NCI-H128 (cell line): ENCODE measurements around the gene CDKN1C.

Source experiments
- DNase-seq: peaks from one replicate; lab custom pipeline; 2025; ENCODE audit not compliant: unreplicated experiment; lab: John Stamatoyannopoulos, UW

CDKN1C gene

DNA sequence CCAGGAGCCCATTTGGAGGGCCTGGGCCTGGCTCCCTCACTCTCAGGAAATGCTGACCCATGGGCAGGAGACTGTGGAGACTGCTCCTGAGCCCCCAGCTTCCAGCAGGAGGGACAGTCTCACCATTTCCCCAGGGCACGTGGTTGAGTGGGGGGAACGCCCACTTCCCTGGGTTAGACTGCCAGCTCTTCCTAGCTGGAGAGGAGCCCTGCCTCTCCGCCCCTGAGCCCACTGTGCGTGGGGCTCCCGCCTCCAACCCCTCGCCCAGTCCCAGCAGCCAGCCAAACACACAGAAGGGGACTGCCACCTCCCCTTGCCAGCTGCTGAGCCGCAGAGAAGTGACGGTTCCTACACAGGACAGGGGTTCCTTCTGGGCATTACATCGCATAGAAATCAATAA is 37.1 kb downstream of the CDKN1C start:
- no peak for DNase-seq

DNA sequence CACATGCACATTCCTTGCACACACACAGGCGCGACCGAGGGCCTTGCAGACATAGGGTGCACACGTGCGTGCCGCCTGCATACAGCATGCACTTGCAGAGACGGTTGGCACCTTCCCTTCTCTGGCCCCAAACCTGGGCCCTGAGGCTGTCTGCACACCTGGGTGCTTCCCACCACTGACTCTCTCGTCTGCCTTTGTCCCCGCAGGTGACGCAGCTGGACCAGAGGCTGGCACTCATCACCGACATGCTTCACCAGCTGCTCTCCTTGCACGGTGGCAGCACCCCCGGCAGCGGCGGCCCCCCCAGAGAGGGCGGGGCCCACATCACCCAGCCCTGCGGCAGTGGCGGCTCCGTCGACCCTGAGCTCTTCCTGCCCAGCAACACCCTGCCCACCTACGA is 38.0 kb downstream of the CDKN1C start:
- no peak for DNase-seq

DNA sequence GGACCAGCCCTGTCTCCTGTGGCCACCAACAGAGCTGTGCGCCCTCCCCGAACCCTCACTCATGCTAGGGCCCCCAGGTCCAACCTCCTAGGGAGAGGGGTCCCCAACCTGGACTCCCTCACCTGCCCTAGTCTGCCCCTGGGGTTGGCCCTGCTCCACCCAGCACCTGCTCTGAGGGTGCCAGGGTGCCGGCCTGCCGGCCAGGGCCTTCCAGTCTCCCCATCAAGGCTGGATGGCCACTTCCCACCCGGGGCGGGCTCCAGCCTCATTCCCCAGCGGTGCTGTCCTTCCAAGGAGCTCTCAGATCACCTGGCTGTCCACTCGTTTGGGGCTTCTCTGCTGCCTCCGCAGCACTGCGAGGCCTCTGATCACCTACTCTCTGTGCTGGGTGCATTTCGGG is 39.1 kb downstream of the CDKN1C start:
- DNase-seq = no peak

DNA sequence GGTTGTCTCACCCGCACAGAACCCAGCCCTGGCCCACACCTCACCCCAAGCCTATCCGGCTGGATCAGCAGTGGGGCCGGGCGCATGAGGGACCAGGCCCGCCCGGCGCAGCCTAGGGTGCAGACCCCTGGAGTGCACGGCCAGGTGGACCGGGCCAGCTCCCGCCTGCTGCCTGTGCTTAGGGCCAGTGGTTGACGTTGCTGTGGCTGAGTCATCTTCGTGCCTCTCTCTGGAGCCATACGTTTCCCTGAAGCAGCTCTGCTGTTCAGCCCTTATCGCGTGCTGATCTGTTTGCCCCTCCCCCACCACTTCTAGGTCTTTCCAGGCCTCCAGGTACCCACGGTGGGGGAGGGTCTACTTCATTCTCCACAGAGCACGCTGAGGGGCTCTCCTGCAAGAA is 39.5 kb downstream of the CDKN1C start:
- DNase-seq = no peak

DNA sequence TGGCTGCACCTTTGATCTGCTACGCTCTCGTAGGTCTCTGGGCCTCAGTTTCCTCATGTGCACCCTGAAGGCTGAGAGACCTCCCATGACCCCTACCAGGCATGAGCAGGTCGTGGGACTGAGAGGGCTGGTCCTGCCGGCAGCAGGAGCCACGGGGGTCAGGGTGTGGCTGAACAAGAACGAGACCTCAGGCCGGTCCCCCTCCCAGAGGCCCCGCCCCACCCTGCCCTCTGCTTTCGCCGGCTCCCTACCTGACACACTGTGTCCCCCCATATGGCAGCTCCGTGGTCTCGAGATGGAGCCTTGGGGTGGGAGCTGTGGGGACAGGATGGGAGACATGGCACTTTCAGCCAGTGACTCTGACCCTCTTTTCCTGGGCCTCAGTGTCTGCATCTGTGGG is 40.6 kb downstream of the CDKN1C start:
- no peak for DNase-seq

DNA sequence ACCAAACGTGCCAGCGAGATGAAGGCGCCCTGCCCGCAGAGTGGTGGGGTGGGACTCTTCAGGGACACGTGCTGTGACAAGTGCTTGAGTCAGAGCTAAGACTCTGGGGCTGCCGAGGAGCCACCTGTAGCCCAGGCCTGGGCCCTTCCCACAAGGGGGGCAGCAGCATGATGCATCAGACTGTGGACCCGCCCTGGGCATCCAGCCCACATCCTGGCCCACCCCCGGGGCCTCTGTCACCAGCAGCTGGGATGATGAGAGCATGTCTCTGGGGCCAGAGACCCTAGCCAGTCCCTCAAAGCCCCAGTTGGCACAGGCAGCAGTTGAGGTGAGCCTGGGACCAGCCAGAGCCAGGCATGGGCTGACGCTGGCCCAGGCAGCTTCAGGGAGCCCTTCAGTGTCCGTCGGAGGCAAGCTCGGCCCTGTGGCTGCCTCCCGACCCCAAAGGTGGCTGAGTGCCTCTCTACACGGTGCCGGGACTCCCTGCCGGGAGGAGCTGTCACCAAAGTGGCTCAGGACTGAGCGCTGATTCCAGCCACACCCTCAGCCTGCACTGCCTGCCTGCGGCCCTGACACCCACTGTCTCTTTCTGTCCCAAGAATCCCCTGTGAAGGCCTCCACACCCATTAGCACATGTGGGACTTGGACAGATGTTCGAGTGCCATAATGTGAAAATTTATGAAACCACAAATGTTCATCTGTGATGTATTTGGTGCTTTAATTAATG is 41.3 kb downstream of the CDKN1C start:
- no peak for DNase-seq

DNA sequence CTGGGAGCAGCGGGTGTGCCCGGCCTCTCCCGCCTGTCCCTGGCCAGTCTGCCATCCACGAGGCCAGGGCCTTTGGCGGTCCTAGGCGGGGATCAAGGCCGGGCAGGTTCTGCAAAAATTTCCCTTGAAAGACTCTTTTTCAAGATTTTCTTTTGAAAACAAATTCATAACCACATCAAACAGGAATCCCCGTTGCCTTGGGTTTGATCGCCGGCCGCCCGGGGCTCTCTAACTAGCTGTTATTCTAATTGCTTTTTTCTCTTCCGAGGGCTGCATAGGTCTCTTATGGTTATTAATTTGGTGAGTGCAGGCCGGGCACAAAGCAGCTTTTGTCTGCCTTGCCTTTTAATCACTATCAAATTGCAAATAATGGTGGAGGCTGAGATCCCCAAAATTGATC is 42.0 kb downstream of the CDKN1C start:
- DNase-seq = no peak

DNA sequence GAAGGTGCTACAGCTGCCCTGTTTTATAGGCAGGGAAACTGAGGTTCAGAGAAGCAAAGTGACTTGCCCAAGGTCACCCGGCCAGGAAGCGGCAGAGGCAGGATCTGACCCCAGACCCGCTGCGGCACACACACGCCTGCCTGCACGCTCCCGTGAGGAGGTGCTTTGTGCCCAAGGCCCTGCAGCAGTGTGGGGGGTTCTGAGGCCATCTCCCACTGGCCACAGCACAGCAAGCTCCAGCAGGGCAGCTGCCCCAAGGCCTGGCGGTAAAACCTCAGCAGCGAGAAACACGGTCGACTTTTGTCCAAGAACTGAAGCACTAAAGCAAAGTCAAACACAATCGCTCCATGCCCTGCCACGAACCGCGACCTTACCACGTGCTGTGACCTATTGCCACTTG is 42.7 kb downstream of the CDKN1C start:
- no peak for DNase-seq

DNA sequence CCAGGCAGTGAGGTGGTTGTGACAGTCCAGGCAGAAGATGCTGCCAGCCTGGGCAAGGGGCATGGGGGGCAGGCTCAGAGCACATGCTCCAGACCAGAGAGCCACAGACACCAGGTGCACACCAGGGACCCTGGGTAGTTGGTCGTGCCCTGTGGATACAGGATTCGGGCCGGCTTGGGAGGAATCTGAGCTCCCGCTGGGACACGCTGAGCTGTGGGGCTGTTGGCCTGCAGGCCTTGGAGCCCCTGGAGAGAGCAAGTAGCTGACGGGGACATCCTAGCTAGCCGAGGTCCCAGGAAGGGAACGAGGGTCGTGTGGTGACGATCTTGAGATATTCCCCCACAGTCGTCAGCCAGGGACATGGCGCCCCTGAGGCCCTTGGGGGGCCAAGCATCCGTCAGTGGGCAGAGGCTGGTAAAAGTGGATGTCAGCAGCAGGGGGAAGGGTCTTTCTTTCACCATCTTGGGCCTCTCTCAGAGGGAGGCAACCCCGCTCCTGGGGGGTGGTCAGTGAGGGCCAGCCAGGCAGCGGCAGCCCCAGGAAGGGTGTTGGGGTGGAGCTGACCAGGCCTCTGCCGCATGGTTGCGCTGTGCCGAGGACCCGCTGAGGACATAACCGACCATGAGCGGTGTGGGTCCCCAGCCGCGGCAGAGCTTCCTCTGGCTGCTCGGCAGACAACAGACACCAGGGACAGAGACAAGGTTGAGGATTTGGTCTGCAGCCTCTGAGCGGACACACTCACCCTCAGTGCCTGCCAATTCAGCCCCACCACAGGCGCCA is 44.0 kb downstream of the CDKN1C start:
- no peak for DNase-seq

DNA sequence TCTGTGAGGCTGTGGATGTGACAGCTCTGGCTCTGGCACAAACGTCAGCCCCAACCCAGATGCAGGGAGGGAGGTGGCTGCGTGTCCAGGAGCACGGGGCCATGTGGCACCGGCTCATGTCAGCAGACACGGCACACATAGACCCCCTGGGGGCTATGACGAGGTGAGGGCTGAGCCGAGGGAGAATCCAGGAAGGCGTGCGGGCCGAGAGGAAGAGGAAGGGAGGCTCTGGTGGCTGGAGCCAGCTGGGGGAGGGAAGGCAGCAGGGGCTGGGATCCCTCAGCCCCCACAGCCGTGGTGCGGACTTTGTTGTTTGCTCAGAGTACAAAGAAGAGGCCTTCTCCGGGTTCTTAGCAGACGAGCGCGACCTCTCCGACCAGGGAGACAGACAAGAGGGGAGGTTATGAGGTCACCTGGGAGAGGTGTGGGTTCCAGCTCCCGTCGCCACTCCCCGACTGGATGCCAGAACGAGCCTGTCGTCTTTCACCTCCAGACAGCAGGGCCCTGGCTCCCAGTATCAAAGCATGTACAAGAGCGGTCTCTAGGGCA is 46.1 kb downstream of the CDKN1C start:
- no peak for DNase-seq

DNA sequence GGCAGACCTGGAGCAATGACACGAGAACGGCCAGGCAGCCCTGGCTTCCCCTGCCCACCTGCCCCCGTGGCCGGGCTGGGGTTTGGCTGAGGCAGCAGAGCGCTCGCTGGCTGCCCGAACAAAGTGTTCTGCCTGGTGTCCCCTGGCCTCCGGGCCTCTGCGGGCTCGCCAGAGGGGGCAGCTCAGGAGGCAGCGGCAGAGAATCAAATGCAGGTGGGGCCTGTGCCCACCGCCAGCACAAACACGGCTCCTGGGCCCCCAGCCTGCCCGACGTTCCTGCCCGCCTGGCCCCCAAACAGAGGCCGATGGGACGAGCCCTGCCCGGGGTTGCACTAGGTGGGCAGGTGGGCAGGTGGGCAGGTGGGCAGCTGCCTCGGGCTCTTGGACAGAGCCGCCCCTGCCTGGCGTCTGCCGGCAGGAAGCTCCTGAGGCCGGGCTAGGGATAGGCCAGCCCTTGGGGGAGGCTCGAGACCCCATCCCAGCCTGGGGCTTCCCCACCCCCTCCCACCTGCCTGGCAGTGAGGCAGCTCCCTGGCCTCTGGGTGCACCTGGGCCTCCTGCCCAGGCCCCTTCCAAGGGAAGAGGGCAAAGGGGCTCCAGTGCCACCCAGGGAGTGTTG is 46.8 kb downstream of the CDKN1C start:
- DNase-seq = no peak

DNA sequence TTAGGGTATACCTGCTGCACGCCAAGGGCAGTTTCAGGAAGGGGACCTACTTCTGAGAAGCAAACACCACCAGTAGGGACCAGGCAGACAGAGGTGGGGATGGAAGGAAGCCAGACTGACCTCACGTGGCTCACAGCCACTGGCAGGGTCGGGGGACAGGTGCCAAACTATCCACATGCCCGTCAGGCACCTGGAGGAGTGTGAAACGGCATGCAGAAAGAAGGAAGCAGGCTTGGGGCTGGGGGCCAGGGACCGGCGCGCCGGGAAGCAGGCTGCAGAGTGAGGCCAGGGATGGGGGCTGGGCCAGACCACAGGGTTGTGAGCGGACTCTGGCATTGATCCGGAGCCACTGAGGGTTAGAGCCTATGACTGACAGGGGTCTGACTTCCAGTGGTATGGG is 47.5 kb downstream of the CDKN1C start:
- DNase-seq = no peak

DNA sequence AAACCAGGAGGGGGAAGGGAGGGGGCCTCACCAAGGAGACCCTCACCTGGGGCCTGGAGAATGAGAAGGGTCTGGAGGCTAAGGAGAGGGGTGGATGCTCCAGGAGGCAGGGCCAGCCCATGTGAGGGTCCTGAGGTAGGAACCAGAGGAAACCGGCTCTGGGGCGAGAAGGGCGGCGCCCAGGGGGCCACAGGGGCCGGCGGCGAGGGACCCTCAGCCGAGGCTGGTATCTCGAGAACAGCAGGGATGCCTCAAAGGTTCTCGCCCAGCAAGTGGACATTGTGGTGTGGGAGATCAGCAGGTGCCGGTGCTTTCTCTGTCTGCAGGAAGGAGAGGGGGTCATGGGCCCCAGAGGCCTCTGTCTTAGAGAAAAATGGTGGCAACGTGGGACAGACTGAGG is 47.9 kb downstream of the CDKN1C start:
- DNase-seq = no peak

DNA sequence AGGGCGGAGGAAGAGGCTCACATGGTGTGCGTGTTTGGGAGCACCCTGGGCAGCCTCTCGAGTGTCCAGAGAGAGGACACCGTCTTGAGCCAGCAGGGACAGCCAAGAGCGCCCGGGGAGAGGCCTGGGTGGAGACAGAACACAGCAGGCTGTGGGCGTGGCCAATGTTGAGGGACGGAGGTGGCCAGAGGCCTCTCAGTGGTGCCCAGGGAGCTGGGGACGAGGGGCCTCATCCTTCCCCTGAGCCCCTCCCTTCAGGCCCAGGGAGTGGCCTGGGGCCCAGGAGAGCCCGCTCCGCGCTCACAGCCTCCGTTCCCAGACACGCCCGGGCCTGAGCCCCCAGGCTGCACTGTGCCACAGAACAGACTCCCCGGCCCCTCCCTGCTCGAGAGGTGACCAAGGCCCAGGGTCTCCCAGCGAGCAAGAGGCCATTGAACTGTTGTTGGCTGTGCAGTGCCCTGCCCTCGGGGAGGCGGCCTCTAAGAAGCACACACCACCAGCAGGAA is 48.4 kb downstream of the CDKN1C start:
- no peak for DNase-seq

DNA sequence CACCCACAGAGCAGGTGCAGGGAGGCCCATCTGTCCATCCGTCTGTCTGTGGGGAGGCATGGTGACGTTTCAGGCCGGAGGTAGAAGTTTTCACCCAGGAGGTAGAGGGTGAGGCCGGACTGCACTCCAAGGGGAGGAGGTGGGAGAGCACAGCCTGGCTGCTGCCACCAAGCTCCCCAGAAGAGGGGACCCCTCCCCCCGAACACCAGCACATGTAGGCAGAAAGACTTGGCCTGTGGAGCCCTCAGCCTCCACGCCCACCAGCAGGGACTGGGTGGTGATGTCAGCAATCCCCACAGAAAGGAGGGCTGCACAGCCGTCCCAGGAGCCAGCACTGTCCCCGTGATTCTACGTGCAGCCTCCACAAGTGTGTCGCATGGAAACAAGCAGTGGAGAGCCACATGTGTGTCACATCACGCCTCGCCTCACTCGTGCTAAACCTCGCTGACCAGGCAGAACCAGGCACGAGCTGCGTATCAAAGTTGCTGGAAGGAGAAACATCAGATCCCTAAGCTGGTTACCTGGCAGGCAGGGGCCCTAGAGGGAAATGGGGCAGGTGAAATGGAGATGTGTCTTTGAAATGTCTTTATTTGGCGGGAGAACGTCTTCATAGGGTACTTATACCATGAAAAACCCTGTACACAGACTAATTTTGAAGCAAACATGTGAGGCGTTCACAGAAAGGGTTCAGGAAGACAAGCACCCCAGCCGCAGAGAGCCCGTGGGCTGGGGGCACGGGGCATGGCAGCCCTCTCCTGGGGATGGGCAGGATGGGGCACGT is 49.1 kb downstream of the CDKN1C start:
- no peak for DNase-seq

DNA sequence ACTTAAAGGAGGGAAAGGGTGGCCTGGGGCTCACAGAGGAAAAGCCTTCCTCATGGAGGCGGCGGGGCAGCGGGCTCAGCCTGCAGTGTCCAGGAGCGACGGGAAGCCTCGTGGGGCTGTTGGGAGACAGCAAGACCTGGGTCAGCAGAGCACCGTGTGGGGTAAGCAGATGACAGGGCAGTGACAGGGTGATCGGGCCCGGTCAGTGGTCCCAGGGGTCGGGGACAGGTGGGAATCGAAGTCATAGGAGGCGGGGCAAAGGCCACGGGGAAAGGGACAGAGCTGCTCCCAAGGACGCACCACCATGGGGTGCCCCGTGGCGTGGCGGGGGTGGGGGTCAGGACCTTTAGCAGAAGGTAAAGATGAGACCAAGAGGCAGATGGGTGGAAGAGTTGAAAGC is 49.8 kb downstream of the CDKN1C start:
- DNase-seq = no peak

DNA sequence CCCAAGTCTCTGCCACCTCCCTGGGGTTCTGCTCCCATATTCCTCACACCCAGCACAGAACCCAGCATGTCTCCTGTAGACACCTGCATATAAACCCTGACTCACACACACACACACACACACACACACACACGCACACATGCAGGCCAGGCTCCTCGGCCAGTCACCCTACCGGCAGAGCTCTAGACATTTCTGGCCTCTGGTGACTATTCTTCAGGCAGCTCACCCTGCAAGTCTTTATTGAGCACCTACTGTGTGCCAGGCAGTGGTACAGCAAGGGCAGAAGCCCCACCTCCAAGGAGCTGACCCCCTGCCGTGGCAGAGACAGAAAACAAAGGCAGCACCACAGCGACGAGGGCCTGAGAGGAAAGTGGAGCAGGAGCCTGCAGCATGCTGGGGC is 50.3 kb downstream of the CDKN1C start:
- DNase-seq = no peak

DNA sequence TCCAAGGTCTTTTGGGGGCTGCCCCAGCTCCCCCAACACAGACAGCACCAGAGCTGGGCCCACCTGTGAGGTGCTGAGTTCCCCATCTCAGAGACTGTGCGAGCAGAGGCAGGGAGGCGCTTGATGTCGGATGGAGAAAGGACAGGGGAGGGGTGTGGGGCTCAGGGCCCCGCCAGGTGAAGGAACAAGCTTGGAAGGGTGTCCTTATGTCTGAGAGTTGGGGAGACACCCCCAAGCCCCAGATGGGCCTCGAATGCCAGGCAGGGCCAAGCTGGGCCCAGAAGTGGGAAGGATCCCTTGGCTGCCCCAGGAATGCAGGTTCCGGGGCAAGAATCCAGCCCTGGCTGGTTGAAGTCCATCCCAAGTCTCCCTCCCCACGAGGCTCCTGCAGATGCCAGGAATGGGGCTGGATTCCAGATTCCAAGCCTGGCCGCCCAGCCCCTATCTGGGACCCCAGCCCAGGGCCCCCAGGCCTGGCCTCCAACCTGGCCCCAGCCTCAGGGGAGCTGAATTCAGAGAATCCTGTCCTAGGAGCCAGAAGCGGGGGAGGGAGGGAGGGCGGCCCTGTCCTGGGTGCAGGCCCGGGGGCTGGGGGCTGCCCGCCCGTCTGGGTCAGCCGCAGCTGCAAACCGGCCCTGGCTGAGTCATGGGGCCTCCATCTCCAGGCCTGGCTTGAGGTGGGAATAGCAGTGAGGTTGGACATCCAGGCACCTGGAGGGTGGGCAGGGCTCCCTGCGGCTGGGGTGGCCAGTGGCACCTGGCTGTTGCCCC is 50.9 kb downstream of the CDKN1C start:
- no peak for DNase-seq

DNA sequence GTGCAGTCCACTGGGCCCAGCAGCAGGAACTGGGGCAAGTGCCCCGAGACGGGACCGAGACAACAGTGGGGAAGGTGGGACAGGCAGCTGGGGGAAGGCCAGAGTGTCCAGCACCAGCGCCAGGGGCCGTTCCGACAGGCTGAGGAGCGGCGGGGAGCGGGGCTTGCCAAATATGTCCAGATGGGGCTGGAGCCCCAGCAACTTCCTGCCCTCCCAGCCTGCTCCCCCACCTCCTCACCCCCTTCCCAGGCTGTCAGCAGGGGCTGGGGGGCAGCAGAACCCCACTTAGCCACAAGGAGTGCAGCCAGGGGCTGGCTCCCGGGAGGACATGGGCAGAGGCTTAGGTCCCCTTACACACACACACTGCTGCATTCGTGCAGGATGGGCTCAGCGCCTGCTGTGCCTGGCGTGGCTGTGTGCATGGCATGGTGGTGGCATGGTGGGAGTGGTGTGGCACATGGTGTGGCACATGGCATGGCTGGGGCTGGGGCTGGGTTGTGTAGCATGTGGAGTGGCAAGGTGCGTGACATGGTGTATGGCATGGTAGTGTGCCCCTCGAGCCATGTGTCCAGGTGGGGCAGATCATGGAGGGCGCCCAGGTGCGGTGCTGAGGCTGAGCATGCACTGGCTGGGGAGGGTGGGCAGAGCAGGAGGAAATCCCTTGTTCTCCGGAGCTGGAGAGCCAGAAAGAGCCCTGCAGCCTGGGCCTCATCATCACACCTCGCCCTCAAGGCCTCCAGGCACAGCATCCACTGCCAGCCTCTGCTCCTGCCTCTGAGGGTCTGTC is 51.7 kb downstream of the CDKN1C start:
- DNase-seq = no peak
